GM12873 (cell line): ENCODE results near the gene GKAP1.
A peak's percentile ranks its signal among the peaks of the same experiment; 100 is the strongest.

Experiments
- CTCF ChIP-seq: IDR thresholded peaks from 2 replicates; pipeline ENCODE4 v1.5.1; 2012; ENCODE audit warnings: low read depth, mild to moderate bottlenecking, moderate library complexity, low read length, control low read depth; ENCODE audit not compliant: insufficient read depth; ENCODE audit errors: missing control alignments

The GKAP1 gene

GRCh38 chr9:83721509-83721908, 96.1 kb downstream of the GKAP1 start:
- TF ChIP-seq CTCF = no peak

DNA sequence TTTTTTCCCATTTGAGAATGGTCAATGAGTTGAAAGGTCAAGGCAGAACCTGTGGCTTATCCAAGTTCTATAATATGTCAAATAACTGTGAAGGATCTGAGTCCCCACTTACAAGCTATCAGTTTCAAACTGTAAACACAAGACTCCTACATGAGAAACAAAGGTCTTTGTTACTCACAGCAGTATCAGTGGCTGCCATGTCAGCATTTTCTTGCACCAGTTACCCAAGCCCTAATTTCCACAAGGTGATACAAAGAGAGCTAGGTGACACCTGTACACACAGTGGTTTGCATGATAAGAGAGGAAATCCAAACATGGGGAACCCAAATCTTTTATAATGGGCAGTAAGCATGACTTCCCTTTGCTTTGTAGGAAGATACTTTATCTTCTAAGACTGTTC, 101.8 kb downstream of the GKAP1 start:
- no peak for TF ChIP-seq CTCF

DNA sequence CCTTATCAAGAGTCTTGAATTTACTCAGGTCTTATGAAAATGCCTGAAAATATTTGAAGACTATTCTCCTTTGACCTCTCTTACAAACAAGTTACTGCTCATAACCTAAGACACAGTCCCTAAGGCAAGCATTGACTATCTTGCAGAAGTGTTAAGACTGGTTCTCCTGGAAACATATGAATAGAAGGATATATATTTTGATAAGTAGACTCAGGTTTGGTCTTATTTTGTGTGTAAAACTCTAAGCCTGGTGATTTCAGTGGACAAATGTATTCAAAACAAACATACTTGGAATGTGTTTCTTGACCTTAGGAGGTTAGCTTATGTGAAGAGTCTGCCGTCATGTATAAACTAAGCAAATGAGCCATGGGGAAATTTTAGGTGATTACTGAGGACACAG, 102.3 kb downstream of the GKAP1 start:
- TF ChIP-seq CTCF = no peak

- peak; percentile 44 for TF ChIP-seq CTCF
Measured at GRCh38 chr9:83714329-83714728, 103.2 kb downstream of the GKAP1 start.

- peak; percentile 42 for TF ChIP-seq CTCF
Measured at GRCh38 chr9:83708515-83709158, 108.9 kb downstream of the GKAP1 start.

DNA sequence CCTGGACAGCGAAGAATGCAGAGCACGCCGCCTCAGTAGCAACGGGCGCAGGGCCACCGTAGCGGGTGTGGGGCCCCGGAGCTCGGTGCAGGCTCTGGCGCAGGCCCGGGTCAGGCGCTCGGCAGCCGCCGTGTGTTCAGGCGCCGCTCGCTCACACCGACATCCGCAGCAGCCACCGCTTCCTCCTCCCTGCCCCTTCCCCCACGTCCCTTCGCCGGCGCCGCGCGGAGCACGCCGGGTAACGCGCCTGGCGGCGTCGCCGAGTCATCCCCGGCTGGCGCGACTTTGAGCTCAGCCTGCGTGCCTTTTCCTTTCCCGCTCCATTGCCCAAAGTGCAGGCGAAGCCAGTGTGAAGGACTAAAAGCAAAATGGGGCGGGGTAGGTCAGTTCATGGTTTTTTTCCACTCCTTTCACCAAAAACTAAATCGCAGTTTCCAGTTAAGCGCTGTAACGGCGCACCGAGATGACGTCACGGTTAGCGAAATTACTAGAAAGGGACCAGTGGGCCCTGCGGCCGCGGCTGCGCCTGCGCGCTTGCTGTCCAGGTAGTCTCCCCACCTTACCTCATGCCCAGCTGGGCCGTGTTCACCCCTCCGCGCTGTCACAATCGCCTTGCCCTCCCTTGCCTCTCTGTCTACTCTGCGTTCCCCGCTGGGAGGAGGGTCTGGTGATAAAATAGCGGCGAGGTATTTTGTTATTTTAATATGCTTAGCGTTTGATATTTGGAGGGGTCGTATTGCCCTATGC, 109.6 kb downstream of the GKAP1 start, which contains the start of gene UBQLN1:
TSS of gene UBQLN1 (minus strand) at position 191 of the 747 bp plus-strand sequence. CDS start 279 bp downstream, outside the sequence.
- TF ChIP-seq CTCF = no peak

GRCh38 chr9:83707518-83707767, 110.1 kb downstream of the GKAP1 start:
- no peak for TF ChIP-seq CTCF
